GM19372 (cell line): Measurements from ENCODE around the gene KPNA6.
"Not testable (repeated sequence)": the region's sequence is repeated elsewhere in the genome, so short reads cannot be mapped to it uniquely, and the experiment has no call there.

Experiments used
- ATAC-seq: cut with Tn5 transposase; IDR thresholded peaks from one replicate; pipeline ENCODE4 v1.9.1; 2021; ENCODE audit warnings: mild to moderate bottlenecking, low read depth, moderate library complexity; ENCODE audit not compliant: unreplicated experiment

The KPNA6 gene

DNA sequence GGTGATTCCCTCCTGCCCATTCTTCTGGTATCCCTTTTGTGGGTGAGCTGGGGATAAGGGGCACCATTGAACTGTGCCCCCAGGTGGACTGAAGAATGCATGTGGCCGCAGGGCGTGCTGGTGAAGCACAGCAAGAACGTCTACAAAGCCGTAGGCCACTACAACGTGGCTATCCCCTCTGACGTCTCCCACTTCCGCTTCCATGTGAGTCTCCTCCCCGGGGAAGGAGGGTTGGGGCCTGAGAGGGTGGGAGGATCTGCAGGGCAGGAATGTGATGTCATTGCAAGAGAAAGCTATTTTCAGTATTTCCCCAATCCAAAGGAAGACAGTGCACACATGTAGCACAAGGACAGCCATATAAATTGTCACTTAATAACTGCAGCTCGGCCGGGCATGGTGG, 7.5 kb upstream of the KPNA6 start:
- ATAC-seq = no peak

DNA sequence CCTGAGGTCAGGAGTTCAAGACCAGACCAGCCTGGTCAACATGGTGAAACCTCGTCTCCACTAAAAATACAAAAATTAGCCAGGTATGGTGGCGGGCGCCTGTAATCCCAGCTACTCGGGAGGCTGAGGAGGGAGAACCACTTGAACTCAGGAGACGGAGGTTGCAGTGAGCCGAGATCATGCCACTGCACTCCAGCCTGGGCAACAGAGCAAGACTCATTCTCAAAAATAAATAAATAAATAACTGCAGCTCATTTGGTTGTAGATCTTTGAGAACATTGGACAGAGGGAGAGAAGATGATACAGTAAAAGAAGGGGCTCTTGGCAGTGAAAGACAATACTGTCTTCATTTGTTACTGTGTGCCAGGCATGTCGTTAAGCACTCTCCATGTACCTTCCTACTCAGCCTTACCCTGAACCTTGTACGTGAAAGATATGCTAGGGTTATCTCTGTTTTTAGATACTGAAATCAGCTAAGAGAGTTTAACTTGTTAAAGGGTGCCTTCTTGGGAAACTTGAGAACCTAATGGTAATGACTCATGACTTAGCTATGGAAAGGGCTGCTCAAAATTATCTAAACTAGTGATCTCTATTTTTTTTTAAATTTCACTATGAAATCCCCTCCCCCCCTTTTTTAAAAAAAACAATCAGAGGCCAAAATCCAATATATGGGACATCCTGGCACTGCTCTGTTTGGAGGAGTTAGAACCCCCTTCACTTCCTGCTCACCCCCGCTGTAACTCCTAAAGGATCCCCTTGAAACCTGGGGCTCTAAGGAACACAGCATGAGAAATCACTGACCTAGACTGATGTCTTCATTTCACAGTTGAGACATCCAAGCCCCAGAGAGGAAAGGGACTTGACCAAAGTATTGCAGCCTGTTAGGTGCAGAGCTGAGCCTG, 6.8 kb upstream of the KPNA6 start:
- ATAC-seq = no peak

DNA sequence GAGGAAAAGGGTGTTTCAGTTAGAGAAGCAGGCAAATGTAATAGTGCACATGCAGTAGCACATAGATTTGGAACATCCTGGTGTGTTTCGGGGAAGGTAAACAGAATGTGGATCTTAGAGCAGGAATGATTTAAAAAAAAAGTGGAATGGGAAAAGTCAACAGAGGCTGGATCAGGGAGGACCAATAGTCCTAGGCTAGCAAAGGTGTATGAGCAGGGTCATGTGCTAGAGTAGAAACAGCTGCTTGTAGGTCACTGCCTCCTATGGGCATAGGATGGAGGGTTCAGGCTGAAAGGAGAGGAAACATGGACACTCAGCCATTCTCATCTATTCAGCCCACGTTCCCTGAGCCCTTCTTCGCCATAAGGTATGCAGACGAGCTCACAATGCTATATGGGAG, 3.7 kb upstream of the KPNA6 start:
- no peak for ATAC-seq

DNA sequence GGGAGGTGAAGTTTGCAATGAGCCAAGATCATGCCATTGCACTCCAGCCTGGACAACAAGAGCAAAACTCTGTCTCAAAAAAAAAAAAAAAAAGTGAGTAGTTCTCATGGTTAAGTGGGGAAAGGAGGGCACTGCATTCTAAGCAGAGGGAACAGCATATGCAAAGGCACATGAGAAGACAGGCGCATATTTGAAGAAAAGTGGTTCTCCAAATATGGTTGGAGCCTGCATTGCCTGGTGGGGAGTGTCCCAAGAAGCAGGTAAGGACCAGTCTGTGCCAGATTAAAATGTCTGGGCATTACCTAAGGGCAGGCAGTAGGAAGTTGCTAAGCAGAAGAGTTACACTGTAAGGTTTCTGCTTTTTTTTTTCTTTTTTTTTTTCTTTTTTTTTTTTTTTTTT, 2.5 kb upstream of the KPNA6 start:
- no peak for ATAC-seq

DNA sequence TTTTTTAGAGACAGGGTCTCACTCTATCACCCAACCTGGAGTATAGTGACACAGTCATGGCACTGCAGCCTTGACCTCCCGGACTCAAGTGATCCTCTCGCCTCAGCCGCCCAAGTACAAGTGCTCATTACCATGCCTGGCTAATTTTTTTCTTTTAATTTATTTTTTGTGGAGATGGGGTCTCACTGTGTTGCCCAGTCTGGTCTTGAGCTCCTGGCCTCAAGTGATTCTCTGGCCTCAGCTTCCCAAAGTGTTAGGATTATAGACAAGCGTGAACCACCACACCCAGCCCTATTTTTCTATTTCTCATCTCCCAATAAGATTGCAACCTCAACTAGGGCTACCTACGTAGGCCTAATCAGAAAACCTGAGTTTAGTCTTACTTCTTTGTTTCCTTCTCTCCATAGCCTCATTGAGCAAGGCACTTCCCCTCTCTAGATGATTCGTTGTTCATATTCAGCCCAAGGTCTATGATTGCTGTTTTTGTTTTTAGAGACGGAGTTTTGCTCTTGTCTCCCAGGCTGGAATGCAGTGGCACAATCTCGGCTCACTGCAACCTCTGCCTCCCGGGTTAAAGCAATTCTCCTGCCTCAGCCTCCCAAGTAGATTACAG, 1.1 kb upstream of the KPNA6 start:
- no peak for ATAC-seq

DNA sequence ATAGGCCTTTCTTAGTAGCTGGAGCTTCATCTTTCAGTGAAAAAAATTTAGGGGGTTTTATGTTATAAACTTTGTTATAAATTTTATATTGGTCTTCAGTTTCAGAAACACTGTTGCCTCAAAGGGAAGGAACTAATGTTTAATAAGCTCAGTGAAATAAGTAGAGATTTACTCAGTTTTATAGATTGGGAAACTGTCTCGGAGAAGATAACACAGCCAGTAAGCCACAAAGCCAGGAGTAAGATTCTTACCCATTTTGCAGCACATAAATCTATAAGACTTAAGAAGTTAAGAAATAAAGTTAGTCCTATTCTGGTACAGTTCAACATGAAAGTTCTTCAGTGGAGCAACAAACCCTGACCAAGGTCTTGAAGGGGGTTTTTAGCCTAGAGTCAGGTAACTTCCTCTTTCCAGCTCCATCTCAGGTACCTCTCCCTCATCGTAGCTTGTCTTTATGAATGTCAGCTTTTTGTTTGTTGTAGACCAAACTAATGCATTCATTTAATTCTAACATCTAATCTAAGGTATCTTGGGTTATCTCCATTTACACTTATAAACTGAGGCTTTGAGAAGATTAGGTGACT, 3.3 kb downstream of the KPNA6 start:
- no peak for ATAC-seq

DNA sequence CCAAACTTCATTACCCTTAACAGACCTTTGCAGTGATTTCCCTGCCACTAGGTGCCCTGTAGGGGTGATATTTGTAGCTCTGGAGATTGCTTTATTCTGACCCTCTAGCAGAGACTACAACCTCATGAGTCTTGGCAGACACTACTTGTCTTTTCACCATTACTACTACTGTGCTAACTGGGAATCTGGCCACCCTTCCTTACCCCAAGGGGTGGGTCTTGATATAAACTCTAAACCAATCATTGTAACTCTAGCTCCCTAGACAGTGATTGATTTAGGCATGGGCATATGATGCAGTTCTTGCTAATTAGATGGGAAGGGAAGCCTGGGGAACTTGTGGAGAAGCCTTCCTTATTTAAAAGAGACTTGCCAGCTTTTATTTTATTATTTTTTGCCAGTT, 3.9 kb downstream of the KPNA6 start:
- ATAC-seq = no peak

DNA sequence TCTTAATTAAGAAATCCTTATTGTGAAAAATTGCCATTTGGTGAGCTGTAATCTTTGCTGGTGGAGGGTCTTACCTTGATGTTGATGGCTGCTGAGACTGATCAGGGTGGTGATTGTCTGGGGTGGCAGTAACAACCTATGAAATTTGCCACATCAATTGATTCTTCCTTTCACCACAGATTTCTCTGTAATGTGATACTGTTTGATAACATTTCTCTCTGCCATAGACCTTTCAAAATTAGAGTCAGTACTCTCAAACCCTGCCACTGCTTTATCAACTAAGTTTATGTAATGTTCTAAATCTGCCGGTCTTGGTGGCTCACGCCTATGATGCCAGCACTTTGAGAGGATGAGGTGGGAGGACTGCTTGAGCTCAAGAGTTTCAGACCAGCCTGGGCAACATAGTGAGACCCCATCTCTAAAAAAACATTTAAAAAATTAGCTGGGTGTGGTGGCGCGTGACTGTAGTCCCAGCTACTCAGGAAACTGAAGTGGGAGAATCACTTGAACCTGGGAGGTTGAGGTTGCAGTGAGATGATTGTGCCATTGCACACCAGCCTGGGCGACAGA, 5.0 kb downstream of the KPNA6 start:
- no peak for ATAC-seq

DNA sequence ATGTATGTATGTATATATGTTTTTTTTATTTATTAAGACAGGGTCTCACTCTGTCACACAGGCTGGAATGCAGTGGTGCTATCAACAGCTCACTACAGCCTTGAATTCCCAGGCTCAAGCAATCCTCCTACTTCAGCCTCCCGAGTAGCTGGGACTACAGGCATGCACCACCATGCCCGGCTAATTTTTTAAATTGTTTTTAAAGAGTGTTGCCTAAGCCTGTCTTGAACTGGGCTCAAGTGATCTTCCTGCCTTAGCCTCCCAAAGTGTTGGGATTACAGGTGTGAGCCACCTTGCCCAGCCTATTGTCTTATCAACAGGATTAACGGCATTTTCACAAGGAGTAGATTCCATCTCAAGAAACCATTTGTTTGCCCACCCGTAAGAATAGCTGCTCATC, 5.6 kb downstream of the KPNA6 start:
- not testable (repeated sequence) for ATAC-seq

DNA sequence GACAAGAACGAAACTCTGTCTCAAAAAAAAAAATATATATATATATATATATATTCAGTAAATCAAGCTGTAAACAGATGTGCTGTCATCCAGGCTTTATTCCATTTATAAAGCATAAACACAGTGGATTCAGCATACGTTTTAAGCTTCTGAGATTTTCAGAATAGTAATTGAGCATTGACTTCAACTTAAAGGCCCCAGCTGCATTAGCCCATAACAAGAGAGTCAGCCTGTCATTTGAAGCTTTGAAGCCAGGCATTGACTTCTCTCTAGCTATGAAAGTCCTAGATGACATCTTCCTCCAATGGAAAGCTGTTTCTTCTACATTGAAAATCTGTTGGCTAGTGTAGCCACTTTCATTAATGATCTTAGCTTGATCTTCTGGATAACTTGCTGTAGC, 6.6 kb downstream of the KPNA6 start:
- ATAC-seq = no peak

DNA sequence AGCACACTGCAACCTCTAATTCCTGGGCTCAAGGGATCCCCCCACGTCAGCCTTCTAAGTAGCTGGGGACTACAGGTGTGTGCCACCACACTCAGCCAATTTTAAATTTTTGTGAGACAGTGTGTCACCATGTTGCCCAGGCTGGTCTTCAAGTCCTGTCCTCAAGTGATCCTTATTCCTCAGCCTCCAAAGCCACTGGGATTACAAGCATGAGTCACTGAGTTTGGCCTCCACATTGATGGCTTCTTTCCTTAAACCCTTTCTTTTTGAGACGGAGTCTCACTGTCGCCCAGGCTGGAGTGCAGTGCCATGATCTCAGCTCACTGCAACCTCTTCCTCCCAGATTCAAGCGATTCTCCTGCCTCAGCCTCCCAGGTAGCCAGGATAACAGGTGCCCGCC, 7.6 kb downstream of the KPNA6 start:
- no peak for ATAC-seq

DNA sequence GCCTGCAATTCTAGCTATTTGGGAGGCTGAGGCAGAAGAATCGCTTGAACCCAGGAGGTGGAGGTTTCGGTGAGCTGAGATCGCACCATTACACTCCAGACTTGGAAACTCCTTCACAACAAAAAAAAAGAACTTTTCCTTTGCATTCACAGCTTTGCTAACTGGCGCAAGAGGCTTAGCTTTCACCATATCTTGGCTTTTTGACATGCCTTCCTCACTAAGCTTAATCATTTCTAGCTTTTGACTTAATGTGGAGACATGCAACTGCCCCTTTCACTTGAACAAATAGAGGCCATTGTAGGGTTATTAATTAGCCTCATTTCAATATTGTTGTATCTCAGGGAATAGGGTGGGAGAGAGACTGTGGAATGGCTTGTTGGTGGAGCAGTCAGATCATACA, 8.7 kb downstream of the KPNA6 start:
- ATAC-seq = no peak

DNA sequence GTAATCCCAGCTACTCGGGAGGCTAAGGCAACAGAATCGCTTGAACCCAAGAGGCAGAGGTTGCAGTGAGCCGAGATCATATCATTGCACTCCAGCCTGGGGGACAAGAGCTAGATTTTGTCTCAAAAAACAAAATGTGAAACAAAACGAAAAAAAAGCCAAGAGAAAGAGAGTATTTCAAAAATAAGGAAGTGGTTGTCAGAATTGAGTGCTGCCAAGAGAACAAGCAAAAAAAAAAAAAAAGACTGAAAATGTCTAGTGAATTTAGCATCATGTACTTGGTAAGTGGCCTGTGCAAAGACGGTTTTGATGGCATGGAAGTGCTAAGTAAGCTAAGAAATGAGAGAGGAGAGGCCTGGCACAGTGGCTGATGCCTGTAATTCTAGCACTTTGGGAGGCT, 14.3 kb downstream of the KPNA6 start:
- ATAC-seq = no peak

DNA sequence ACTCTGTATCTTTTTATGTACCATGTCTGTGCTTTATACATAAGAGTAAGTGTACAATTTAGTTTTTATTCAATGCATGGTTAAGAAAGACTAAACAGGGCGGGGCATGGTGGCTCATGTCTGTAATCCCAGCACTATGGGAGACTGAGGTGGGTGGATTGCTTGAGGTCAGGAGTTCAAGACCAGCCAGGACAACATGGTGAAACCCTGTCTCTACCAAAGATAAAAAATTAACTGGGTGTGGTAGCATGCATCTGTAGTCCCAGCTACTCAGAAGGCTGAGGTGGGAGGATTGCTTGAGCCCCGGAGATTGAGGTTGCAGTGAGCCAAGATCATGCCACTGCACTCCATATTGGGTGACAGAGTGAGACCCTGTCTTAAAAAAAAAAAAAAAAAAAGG, 15.5 kb downstream of the KPNA6 start:
- ATAC-seq = not testable (repeated sequence)

DNA sequence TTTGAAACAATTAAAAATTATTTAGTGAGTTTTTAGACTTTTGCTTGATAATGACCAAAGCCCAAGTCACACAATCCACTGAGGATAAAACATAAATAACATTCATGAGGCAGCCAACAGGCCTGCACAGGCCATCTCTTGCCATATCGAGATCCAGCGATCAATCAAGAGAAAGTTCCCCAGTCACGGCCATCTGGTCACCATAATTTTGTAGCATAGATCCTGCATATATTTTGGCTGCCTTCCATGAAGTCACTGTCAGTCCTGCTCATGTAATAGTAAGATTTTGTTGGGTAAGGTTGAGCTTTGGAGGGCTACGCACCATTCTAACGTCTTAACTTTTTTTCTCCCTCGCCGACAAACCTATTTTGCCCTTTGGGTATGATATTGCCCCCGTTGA, 17.5 kb downstream of the KPNA6 start:
- no peak for ATAC-seq

DNA sequence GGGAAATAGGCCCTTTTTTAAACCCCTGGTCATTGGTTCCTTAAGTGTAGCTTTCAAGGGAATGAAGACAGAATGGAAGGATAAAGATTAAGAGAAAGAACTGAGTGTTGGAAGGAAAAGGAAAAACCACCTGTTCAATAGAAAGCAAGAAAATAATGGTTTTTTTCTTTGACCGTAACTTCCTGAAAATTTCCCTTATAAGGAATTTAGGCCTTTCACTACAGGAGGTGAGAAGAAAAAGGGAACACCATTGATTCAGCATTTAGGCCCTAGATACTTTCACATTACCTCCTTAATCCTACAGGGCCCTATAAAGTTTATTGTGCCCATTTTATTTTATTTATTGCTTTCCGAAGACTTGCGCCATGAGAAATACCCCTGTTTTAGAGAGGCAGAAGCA, 18.9 kb downstream of the KPNA6 start:
- ATAC-seq = no peak

DNA sequence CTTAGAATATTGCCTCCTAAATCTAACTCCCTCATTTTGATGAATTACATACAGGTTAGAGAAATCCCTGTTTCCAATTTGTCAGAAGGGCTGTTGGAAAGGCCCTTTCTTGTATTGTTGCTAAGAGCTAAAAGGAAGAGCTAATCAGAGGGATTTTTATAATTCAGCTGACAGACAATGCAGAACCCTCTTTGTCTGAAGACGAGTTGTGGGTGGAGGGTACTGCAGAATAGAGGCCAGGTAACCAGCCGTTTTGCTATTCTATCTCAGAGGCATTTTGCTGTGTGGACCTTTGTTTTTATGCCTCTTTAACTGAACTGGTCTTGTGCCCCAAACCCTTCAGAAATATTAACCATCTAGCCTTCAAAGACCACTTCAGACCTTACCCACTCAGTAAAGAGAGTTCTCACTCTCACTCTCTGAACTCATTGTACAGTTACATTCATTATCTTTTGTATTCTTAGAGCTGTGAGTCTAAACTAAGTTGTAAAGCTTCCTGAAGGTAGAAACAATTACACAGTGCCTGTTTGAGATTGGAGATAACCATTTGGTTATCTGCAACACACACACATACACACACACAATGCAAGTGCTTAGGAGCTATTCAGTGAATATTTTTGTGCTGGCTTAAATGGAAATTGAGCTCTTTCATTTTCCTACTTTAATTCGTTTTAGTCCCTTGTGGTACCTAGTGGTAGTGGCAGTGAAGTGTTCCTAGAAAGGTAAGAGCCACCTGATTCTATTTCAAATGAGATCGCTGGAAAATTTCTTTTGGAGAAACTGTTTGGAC, 19.7 kb downstream of the KPNA6 start:
- no peak for ATAC-seq

DNA sequence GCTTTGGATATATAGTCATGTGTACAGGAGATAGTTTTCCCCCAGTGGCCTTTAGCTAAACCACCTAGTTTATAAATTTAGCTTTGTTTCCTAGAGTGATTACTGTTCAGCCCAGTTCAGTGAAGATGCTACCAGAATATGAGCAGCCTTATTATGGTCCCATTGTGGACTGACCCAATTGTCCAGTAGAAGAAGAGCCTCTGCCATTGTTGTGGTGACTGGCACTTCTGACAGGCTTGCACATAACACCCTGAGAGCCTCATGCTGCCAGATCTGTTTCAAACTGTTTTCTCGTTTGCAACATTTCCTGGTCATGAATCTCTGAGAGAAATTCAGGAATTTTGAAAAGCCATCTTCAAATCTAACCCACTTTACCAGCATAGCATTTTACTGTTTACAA, 20.6 kb downstream of the KPNA6 start:
- ATAC-seq = no peak

DNA sequence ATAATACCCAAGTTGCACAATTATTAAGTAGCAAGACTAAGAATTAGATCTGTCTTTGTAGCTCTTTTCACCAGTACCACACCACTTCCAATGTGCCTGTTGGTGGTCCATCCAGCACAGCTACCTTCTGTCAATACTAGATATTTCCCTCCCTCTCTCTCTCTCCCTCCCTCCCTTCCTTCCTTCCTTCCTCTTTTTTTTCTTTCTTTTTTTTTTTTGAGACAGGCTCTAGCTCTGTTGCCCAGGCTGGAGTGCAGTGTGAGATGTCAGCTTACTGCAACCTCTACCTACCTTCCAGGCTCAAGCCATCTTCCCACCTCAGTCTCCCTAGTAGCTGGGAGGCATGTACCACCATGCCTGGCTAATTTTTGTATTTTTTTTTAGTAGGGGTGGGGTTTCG, 21.1 kb downstream of the KPNA6 start:
- no peak for ATAC-seq

DNA sequence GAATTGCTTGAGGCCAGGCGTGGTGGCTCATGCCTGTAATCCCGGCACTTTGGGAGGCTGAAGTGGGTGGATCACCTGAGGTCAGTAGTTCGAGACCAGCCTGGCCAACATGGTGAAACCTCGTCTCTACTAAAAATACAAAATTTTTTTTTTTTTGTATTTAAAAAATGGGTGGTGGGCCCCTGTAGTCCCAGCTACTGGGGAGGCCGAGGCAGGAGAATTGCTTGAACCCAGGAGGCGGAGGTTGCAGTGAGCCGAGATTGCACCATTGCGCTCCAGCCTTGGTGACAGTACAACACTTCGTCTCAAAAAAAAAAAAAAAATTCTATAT, 26.1 kb downstream of the KPNA6 start:
- not testable (repeated sequence) for ATAC-seq

DNA sequence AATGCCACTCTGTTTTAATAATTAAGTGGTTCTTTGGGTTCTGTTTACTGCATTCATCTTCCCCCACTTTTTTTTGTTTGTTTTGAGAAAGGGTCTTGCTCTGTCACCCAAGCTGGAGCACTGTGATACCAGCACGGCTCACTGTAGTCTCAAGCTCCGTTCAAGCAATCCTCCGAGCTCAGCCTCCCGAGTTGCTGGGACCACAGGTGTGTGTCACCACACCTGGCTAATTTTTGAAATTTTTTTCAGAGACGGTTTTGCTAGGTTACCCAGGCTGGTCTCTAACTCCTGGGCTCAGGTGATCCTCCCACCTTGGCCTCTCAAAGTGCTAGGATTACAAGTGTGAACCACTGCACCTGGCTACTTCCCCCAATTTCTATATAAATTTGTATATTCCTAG, 29.3 kb downstream of the KPNA6 start:
- no peak for ATAC-seq
